GM21737 (cell line): Measurements from ENCODE around the gene INO80E.

Source experiments
- ATAC-seq: cut with Tn5 transposase; IDR thresholded peaks from one replicate; pipeline ENCODE4 v1.9.1; 2021; ENCODE audit warnings: mild to moderate bottlenecking, moderate library complexity; ENCODE audit not compliant: unreplicated experiment

INO80E gene

DNA sequence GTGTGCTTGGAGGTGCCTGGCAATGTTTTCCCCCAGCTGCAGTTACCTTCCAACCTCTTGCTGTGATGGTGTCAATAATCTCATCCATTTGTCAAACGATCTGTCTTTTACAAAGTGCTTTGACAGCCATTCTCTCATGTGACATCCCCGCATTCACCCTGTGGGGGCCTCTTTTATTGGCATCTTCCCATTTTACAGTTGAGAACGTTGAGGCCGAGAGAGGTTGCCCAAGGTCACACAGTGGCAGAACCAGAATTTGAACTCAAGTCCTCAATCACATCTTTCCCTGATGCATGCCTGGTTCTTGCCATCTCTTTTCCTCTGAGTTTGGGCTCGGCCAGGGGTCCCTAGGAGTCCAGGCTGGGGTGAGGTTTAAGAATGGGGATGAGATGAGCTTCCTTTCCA, 20.9 kb upstream of the INO80E start:
- ATAC-seq = no peak

DNA sequence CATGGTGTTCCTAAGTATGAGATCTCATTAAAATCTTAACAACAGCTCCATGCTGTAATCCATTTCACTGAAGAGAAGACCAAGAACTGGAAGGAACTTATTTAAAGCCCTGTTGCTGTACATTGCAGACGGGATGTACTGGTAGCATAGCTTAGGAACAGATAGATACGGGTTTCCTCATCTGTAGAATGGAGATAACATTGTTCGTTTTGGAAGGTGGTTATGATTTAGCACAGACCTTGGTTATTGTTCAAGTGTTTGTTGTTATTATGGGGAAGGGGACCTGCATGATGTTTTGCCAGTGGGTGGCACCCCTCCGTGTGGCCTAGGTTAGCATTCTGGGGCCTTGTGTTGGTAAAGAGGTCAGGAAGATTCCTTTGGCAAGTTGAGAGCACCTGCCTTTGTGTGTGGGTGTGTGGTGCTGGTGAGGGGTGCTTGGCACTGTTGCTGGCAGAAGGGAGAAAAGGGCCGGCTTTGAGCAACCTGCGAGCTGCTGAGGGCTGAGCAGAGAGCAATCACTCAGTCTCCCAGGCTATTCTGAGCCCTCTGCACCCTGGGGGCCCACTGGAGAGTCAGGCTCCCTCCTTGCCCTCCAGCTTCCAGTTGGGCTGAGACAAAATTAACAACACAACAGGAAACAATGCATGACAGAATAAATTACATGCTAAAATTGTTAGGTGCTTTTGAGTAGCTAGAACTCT, 20.1 kb upstream of the INO80E start:
- no peak for ATAC-seq

GRCh38 chr16:29977063-29977825, 18.8 kb upstream of the INO80E start:
- ATAC-seq = no peak

DNA sequence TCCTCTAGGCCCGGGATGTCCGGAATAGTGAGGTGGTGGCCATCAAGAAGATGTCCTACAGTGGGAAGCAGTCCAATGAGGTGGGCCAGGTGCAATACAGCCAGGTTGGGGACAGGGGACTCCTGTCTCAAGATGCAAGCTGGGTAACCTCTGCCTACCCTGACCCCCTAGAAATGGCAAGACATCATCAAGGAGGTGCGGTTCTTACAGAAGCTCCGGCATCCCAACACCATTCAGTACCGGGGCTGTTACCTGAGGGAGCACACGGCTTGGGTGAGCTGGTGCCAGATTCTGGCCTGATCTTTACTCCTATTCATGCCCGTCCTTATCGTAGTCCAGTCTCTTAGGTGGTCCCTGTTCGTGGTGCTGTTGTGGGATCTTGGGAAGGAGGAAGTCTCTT, 18.0 kb upstream of the INO80E start:
- ATAC-seq = no peak

DNA sequence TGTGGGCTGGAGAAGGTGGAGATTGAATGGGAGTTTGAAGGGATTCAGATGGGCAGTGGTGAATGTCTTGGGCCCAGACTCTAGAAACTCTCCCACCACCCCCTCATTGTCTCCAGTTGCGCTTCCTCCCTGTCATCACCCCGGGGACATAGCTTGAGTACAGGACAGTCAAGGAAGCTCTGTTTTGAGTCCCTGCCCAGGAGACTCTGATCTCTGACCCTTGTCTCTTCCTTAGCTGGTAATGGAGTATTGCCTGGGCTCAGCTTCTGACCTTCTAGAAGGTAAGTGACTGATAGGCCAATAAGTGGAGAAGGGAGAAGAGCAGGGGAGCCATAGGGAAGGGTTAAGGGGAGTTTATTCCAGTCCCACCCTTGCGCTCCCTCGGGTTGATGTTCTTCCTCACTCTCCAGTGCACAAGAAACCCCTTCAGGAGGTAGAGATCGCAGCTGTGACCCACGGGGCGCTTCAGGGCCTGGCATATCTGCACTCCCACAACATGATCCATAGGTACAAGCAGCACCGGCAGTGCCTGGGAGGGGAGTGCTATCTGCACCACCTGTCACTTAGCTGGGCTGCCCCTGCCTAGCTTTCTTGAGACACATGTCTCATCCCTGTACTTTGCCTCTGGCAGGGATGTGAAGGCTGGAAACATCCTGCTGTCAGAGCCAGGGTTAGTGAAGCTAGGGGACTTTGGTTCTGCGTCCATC, 17.3 kb upstream of the INO80E start:
- no peak for ATAC-seq

DNA sequence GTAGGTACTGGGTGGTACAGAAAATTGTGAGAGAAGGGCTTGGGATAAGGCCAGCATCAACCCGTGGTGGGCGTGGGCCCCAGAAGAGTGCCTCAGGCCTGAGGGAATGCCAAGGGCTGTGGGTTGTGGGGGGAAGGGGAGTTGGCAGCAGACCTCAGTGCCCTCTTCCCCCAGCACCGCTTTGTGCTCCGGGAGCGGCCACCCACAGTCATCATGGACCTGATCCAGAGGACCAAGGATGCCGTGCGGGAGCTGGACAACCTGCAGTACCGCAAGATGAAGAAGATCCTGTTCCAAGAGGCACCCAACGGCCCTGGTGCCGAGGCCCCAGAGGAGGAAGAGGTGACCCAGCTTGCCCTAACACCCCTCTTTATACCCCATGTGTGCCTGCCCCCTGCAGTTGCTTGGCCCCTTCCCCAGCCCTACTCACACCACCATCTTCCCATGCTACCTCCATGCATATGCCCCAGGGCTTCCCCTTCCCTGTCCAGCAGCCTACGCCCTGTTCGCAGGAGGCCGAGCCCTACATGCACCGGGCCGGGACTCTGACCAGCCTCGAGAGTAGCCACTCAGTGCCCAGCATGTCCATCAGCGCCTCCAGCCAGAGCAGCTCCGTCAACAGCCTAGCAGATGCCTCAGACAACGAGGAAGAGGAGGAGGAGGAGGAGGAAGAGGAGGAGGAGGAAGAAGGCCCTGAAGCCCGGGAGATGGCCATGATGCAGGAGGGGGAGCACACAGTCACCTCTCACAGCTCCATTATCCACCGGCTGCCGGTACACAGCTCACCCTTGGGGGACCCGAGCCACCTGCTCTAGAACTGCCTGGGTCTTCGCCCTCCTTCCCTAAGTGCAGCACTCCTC, 13.3 kb upstream of the INO80E start:
- ATAC-seq = no peak

DNA sequence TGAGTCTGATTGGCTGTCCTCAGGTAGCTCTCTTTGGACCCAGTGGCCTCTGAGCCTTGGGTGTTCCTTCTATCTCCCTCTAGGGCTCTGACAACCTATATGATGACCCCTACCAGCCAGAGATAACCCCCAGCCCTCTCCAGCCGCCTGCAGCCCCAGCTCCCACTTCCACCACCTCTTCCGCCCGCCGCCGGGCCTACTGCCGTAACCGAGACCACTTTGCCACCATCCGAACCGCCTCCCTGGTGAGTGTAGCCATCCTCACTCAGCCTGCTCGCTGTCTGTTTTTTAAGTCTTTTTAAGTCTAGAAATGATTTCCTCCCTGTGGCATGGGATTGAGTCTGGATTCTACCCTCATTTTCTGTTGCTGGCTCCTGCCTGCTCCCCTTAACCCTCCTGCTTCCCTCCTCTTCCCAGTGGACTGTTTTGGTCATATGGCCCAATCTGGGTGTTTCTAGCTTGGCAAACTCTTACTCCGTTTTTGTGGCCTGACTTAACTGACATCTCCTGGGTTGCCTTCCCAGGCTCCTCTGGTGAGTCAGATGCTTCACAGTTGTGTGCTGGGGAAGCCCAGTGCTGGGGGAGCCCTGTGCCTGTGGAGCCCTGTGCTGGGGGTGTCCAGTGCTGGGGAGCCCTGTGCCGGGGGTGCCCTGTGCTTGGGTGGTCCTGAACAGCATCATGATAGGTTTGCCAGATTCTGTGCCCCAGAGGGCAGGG, 12.5 kb upstream of the INO80E start:
- ATAC-seq = no peak

- no peak for ATAC-seq
These were observed 11.8 kb upstream of the INO80E start for GRCh38 chr16:29984137-29984763.

- ATAC-seq = no peak
These were observed 11.3 kb upstream of the INO80E start for GRCh38 chr16:29984764-29985147.

GRCh38 chr16:29985271-29985811, 10.7 kb upstream of the INO80E start:
- no peak for ATAC-seq

DNA sequence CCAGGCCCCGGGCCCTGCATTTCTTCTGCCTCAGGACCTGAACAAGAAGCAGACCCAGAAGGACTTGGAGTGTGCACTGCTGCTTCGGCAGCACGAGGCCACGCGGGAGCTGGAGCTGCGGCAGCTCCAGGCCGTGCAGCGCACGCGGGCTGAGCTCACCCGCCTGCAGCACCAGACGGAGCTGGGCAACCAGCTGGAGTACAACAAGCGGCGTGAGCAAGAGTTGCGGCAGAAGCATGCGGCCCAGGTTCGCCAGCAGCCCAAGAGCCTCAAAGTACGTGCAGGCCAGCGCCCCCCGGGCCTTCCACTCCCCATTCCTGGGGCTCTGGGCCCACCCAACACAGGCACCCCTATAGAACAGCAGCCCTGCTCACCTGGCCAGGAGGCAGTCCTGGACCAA, 9.8 kb upstream of the INO80E start:
- no peak for ATAC-seq

DNA sequence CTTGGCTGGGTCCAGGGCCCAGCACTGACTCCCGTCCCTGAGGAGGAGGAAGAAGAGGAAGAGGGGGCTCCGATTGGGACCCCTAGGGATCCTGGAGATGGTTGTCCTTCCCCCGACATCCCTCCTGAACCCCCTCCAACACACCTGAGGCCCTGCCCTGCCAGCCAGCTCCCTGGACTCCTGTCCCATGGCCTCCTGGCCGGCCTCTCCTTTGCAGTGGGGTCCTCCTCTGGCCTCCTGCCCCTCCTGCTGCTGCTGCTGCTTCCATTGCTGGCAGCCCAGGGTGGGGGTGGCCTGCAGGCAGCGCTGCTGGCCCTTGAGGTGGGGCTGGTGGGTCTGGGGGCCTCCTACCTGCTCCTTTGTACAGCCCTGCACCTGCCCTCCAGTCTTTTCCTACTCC, 9.1 kb upstream of the INO80E start:
- no peak for ATAC-seq

DNA sequence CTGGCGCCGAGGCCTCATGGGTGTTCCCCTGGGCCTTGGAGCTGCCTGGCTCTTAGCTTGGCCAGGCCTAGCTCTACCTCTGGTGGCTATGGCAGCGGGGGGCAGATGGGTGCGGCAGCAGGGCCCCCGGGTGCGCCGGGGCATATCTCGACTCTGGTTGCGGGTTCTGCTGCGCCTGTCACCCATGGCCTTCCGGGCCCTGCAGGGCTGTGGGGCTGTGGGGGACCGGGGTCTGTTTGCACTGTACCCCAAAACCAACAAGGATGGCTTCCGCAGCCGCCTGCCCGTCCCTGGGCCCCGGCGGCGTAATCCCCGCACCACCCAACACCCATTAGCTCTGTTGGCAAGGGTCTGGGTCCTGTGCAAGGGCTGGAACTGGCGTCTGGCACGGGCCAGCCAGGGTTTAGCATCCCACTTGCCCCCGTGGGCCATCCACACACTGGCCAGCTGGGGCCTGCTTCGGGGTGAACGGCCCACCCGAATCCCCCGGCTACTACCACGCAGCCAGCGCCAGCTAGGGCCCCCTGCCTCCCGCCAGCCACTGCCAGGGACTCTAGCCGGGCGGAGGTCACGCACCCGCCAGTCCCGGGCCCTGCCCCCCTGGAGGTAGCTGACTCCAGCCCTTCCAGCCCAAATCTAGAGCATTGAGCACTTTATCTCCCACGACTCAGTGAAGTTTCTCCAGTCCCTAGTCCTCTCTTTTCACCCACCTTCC, 8.5 kb upstream of the INO80E start:
- no peak for ATAC-seq

GRCh38 chr16:29988346-29989075, 7.5 kb upstream of the INO80E start:
- no peak for ATAC-seq

DNA sequence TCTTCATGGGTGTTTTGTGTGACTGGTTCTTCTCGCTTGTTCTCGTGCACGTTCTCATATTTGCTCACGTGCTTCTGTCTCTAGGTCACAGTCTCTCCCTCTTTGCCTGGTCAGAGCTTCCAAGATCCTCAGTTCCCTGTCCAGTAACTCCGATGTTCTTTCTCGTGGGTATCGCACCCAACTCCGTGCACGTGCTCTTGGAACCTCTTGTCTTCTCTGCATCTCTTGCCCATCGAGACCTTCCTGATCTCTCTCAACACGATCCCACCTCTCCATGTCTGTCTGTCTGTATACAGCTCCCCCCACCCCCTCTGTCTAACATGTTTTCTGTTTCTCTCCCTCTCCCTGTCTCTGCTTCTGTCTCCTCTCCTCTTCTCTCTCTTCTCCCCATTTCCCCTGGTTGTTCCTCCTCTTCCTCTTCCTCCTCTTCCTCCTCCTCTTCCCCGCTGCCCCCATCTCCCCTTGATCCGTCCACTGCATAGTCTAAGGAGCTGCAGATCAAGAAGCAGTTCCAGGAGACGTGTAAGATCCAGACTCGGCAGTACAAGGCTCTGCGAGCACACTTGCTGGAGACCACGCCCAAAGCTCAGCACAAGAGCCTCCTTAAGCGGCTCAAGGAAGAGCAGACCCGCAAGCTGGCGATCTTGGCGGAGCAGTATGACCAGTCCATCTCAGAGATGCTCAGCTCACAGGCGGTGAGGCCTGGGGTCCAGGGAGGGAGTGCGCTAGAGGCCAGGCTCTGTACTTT, 6.8 kb upstream of the INO80E start:
- no peak for ATAC-seq

DNA sequence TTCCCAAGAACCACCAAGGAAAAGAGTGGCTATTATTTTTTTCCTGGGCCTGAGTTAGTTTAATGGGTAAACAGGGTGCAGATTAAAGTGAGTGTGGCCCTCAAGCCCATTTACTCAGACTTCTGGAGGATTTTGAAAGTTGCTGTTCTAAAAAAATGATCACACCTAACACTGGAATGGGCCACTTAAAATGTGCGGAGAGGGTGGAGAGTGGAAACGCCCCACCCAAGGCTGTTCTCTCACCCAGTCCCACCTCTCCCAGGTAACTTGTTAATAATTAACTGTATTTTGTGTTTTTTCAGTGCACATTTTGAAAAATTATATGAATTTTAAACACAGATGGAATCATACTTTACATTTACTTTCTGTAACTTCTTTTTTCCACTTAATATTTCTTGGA, 6.0 kb upstream of the INO80E start:
- no peak for ATAC-seq

DNA sequence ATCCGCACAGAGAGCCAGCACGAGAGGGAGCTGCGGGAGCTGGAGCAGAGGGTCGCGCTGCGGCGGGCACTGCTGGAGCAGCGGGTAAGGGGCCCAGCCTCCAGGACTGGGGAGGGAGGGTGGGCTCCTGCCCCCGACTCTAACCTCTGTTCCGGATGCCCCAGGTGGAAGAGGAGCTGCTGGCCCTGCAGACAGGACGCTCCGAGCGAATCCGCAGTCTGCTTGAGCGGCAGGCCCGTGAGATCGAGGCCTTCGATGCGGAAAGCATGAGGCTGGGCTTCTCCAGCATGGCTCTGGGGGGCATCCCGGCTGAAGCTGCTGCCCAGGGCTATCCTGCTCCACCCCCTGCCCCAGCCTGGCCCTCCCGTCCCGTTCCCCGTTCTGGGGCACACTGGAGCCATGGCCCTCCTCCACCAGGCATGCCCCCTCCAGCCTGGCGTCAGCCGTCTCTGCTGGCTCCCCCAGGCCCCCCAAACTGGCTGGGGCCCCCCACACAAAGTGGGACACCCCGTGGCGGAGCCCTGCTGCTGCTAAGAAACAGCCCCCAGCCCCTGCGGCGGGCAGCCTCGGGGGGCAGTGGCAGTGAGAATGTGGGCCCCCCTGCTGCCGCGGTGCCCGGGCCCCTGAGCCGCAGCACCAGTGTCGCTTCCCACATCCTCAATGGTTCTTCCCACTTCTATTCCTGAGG, 5.0 kb upstream of the INO80E start:
- ATAC-seq = no peak
